Liver (tissue), 9 donors: Measurements from ENCODE around the gene PRMT7. TPM values are rescaled to one million over a fixed set of nuclear protein-coding genes. Genes with fewer than 3 reads are reported as not detected.

Source experiments
- DNase-seq: peaks from one replicate; pipeline ENCODE4 v3.0.0-alpha.2; 2017; ENCODE audit warnings: low spot score
- H3K27ac ChIP-seq, 2 donors: one replicate each; pipeline ENCODE4 v1.7.0; 2013; ENCODE audit warnings: inconsistent platforms in 2 of 2, low read length in 2 of 2, control low read depth in 1 of 2, low read depth in 1 of 2, mild to moderate bottlenecking in 1 of 2
- H3K27me3 ChIP-seq, 4 donors: one replicate each; pipeline versions ENCODE4 v1.6.1 to v1.7.0; 2013; ENCODE audit warnings: low read length in 3 of 4, inconsistent platforms in 1 of 4, mild to moderate bottlenecking in 1 of 4, moderate library complexity in 1 of 4; ENCODE audit not compliant: control insufficient read depth in 4 of 4, insufficient read depth in 4 of 4
- H3K36me3 ChIP-seq, 4 donors: one replicate each; pipeline versions ENCODE4 v1.6.1 to v1.7.0; 2013; ENCODE audit warnings: low read length in 3 of 4, mild to moderate bottlenecking in 3 of 4, low read depth in 1 of 4, moderate library complexity in 1 of 4; ENCODE audit not compliant: control insufficient read depth in 4 of 4, insufficient read depth in 3 of 4
- H3K4me1 ChIP-seq, 4 donors: one replicate each; pipeline versions ENCODE4 v1.6.1 to v1.7.0; 2013; ENCODE audit warnings: low read length in 3 of 4, mild to moderate bottlenecking in 3 of 4, moderate library complexity in 1 of 4; ENCODE audit not compliant: control insufficient read depth in 4 of 4, insufficient read depth in 4 of 4
- H3K4me3 ChIP-seq, 3 donors: one replicate each; pipeline versions ENCODE4 v1.6.1 to v1.7.0; 2013; ENCODE audit warnings: low read length in 3 of 3, control low read depth in 1 of 3, low read depth in 1 of 3, mild to moderate bottlenecking in 1 of 3
- H3K9ac ChIP-seq, 2 donors: one replicate each; pipeline ENCODE4 v1.7.0; 2013; ENCODE audit warnings: low read length in 2 of 2, mild to moderate bottlenecking in 2 of 2, moderate library complexity in 2 of 2, control low read depth in 1 of 2, low read depth in 1 of 2
- H3K9me3 ChIP-seq, 4 donors: one replicate each; pipeline versions ENCODE4 v1.6.1 to v1.7.0; 2013; ENCODE audit warnings: low read length in 3 of 4; ENCODE audit not compliant: control insufficient read depth in 4 of 4
- ATF3 ChIP-seq: IDR thresholded peaks from 2 replicates; pipeline ENCODE4 v1.6.1; 2016; ENCODE audit warnings: antibody characterized with exemption
- CTCF ChIP-seq: fragments of 150-350 bp; IDR thresholded peaks from 2 replicates; pipeline ENCODE4 v1.5.1; 2017; ENCODE audit warnings: improper control_type of control experiment, low read depth, low read length; ENCODE audit not compliant: missing input control
- EGR1 ChIP-seq, 2 donors: IDR thresholded peaks; 2 replicates each; pipeline ENCODE4 v1.6.1; 2016 to 2018; ENCODE audit warnings: antibody characterized with exemption in 2 of 2, low read depth in 2 of 2
- FOXA1 ChIP-seq: IDR thresholded peaks from 2 replicates; pipeline ENCODE4 v1.6.1; 2016; ENCODE audit warnings: antibody characterized with exemption
- FOXA2 ChIP-seq: IDR thresholded peaks from 2 replicates; pipeline ENCODE4 v1.6.1; 2016; ENCODE audit warnings: antibody characterized with exemption
- GABPA ChIP-seq, 2 donors: IDR thresholded peaks in 1 of 2; conservative IDR thresholded peaks in 1 of 2; 2 replicates each; pipeline ENCODE4 v1.6.1; 2016; ENCODE audit warnings: antibody characterized with exemption in 2 of 2, mild to moderate bottlenecking in 1 of 2, moderate library complexity in 1 of 2
- HNF4G ChIP-seq: IDR thresholded peaks from 2 replicates; pipeline ENCODE4 v1.6.1; 2016; ENCODE audit warnings: antibody characterized with exemption
- JUND ChIP-seq, 2 donors: IDR thresholded peaks; 2 replicates each; pipeline ENCODE4 v1.6.1; 2016; ENCODE audit warnings: antibody characterized with exemption in 2 of 2
- MAX ChIP-seq: IDR thresholded peaks from 2 replicates; pipeline ENCODE4 v1.6.1; 2016; ENCODE audit warnings: antibody characterized with exemption
- NR2F2 ChIP-seq: IDR thresholded peaks from 2 replicates; pipeline ENCODE4 v1.6.1; 2016; ENCODE audit warnings: antibody characterized with exemption
- RAD21 ChIP-seq, 2 donors: IDR thresholded peaks; 2 replicates each; pipeline ENCODE4 v1.6.1; 2016; ENCODE audit warnings: antibody characterized with exemption in 2 of 2, mild to moderate bottlenecking in 2 of 2
- RXRA ChIP-seq, 2 donors: IDR thresholded peaks; 2 replicates each; pipeline ENCODE4 v1.6.1; 2017 to 2018; ENCODE audit warnings: antibody characterized with exemption in 2 of 2, mild to moderate bottlenecking in 1 of 2
- SP1 ChIP-seq: IDR thresholded peaks from 2 replicates; pipeline ENCODE4 v1.6.1; 2018; ENCODE audit warnings: antibody characterized with exemption, mild to moderate bottlenecking
- TAF1 ChIP-seq: conservative IDR thresholded peaks from 2 replicates; pipeline ENCODE4 v1.6.1; 2016; ENCODE audit warnings: antibody characterized with exemption, mild to moderate bottlenecking
- YY1 ChIP-seq: IDR thresholded peaks from 2 replicates; pipeline ENCODE4 v1.6.1; 2016; ENCODE audit warnings: antibody characterized with exemption, mild to moderate bottlenecking
- ZBTB33 ChIP-seq: IDR thresholded peaks from 2 replicates; pipeline ENCODE4 v1.6.1; 2016; ENCODE audit warnings: antibody characterized with exemption
- WGBS: extraction: QIAGEN DNeasy Blood & Tissue Kit; methylation state at CpG from one replicate; pipeline ENCODE4 v1.1.7; 2013; 5-methylcytosine and 5-hydroxymethylcytosine counted together
- polyA plus RNA-seq, 2 donors: library from polyadenylated mRNA; stranded (reverse) in 1 of 2; unstranded in 1 of 2; fragments of 200-250 nt in 1 of 2; fragments of >200 nt in 1 of 2; fragmentation: Nextera tagmentation in 1 of 2; extraction: Ambion mirVana in 1 of 2; gene quantifications; one replicate each; pipeline versions ENCODE4 v1.2.1 to v1.2.3, GENCODE V29; 2013 to 2015
- total RNA-seq, 2 donors: library from RNA; depleted of rRNA; stranded (reverse); fragments of >200 nt; gene quantifications; one replicate each; pipeline ENCODE4 v1.2.3, GENCODE V29; 2014
- donor health status: healthy.
- donor health status: healthy.
- donor health status: healthy.
- donor health status: healthy.
- donor health status: healthy.

PRMT7 gene
- total and polyA plus RNA-seq, 4 donors = 10.7 to 31.5 (median 17.5) TPM

GRCh38 chr16:68372806-68373205 is 62.0 kb downstream of the PRMT7 start (continued):
- TF ChIP-seq CTCF = no peak
- no peak for TF ChIP-seq HNF4G
- TF ChIP-seq YY1 = no peak
- no peak for TF ChIP-seq FOXA1
- TF ChIP-seq SP1 = no peak
- no peak for TF ChIP-seq EGR1 (IDR thresholded peaks at IDR 0.05; ENCODE audit: low read depth in 2 of 2)
- no peak for TF ChIP-seq RAD21 (IDR thresholded peaks at IDR 0.05)

GRCh38 chr16:68373528-68374245 is 62.9 kb downstream of the PRMT7 start:
- no peaks in the 10 kb centered on the region for H3K27me3 ChIP-seq
- H3K9me3 ChIP-seq = no peaks in the 10 kb centered on the region
- DNase-seq = no peak
- no peak overlapping the region for H3K27ac ChIP-seq
- WGBS = 89% methylated on average over 18 of the region's 18 CpGs
- H3K9ac ChIP-seq = no peak overlapping the region
- no peaks in the 10 kb centered on the region for H3K4me1 ChIP-seq
- H3K36me3 ChIP-seq = no peaks in the 10 kb centered on the region
- no peak overlapping the region for H3K4me3 ChIP-seq
- TF ChIP-seq RAD21 (IDR thresholded peaks at IDR 0.05) = no peak
- TF ChIP-seq GABPA (IDR thresholded peaks at IDR 0.05 in 1 of 2, conservative IDR thresholded peaks at IDR 0.05 in 1 of 2) = no peak
- TF ChIP-seq TAF1 = no peak
- no peak for TF ChIP-seq ZBTB33
- TF ChIP-seq JUND (IDR thresholded peaks at IDR 0.05) = no peak
- no peak for TF ChIP-seq EGR1 (IDR thresholded peaks at IDR 0.05; ENCODE audit: low read depth in 2 of 2)
- TF ChIP-seq NR2F2 = no peak
- no peak for TF ChIP-seq RXRA (IDR thresholded peaks at IDR 0.05)
- no peak for TF ChIP-seq FOXA1
- TF ChIP-seq ATF3 = no peak

GRCh38 chr16:68374246-68374805 is 63.5 kb downstream of the PRMT7 start:
- 90% methylated on average over 10 of the region's 10 CpGs for WGBS
- H3K9ac ChIP-seq = no peak overlapping the region
- H3K27me3 ChIP-seq = no peaks in the 10 kb centered on the region
- no peaks in the 10 kb centered on the region for H3K4me1 ChIP-seq
- no peak for DNase-seq
- H3K36me3 ChIP-seq = no peaks in the 10 kb centered on the region
- no peaks in the 10 kb centered on the region for H3K9me3 ChIP-seq
- H3K4me3 ChIP-seq = no peak overlapping the region
- H3K27ac ChIP-seq = no peak overlapping the region
- TF ChIP-seq CTCF (no peak), RXRA (IDR thresholded peaks at IDR 0.05) (no peak), GABPA (IDR thresholded peaks at IDR 0.05 in 1 of 2, conservative IDR thresholded peaks at IDR 0.05 in 1 of 2) (no peak), YY1 (no peak), ATF3 (no peak), RAD21 (IDR thresholded peaks at IDR 0.05) (no peak), NR2F2 (no peak), FOXA2 (no peak), ZBTB33 (no peak), MAX (no peak), JUND (IDR thresholded peaks at IDR 0.05) (no peak)
